Body of pancreas (tissue), 4 donors: Measurements from ENCODE around the gene SOX18.

ENCODE experiments used
- POLR2A ChIP-seq, 3 donors: fragments of 450-650 bp; IDR thresholded peaks; one replicate each; pipeline ENCODE4 v1.6.1; 2016; ENCODE audit warnings: antibody characterized with exemption in 3 of 3, mild to moderate bottlenecking in 2 of 3
- TF ChIP-seq, protein P1 (sequence below), 7 experiments: fragments of 450-650 bp in 4 of 7; fragments of 200-600 bp in 3 of 7; sonication (generic) in 3 of 7; IDR thresholded peaks; one replicate each; pipeline ENCODE4 v1.5.1; 2016 to 2019; ENCODE audit warnings: antibody characterized with exemption in 7 of 7

GRCh38 chr20:64062276-64062595 lies 12.8 kb upstream of the SOX18 start:
- TF ChIP-seq, protein P1, sequence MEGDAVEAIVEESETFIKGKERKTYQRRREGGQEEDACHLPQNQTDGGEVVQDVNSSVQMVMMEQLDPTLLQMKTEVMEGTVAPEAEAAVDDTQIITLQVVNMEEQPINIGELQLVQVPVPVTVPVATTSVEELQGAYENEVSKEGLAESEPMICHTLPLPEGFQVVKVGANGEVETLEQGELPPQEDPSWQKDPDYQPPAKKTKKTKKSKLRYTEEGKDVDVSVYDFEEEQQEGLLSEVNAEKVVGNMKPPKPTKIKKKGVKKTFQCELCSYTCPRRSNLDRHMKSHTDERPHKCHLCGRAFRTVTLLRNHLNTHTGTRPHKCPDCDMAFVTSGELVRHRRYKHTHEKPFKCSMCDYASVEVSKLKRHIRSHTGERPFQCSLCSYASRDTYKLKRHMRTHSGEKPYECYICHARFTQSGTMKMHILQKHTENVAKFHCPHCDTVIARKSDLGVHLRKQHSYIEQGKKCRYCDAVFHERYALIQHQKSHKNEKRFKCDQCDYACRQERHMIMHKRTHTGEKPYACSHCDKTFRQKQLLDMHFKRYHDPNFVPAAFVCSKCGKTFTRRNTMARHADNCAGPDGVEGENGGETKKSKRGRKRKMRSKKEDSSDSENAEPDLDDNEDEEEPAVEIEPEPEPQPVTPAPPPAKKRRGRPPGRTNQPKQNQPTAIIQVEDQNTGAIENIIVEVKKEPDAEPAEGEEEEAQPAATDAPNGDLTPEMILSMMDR (IDR thresholded peaks at IDR 0.05), result no peak
- TF ChIP-seq POLR2A (IDR thresholded peaks at IDR 0.05), result no peak
